DND-41 (cell line): Measurements from ENCODE around the gene UVSSA.

Experiments used
- CTCF ChIP-seq: IDR thresholded peaks from 2 replicates; pipeline ENCODE4 v1.5.1; 2012; ENCODE audit warnings: borderline replicate concordance, low read length, moderate library complexity, mild to moderate bottlenecking; ENCODE audit not compliant: poor library complexity, severe bottlenecking; ENCODE audit errors: extremely low read depth
- EZH2 ChIP-seq: IDR thresholded peaks from 3 replicates; pipeline ENCODE4 v1.6.1; 2012; ENCODE audit warnings: borderline replicate concordance, low read depth, mild to moderate bottlenecking, moderate library complexity, low read length, inconsistent platforms; ENCODE audit not compliant: severe bottlenecking

- no peak for TF ChIP-seq CTCF
- no peak for TF ChIP-seq EZH2
These were observed 35.0 kb downstream of the UVSSA start for GRCh38 chr4:1381944-1382541.
